Neural crest cell (in vitro differentiated cells): ENCODE measurements around the gene DYNC1H1. TPM values are rescaled to one million over a fixed set of nuclear protein-coding genes. Genes with fewer than 3 reads are reported as not detected.

Source experiments
- DNase-seq: peaks from one replicate; pipeline ENCODE4 v3.0.0; 2021; ENCODE audit warnings: low read depth, mixed read lengths, low spot score
- H3K27ac Mint-ChIP-seq: one replicate; pipeline ENCODE4 v1.8.0; 2021; ENCODE audit warnings: mild to moderate bottlenecking, mixed read lengths; ENCODE audit not compliant: unreplicated experiment
- H3K27me3 Mint-ChIP-seq: 2 replicates; pipeline ENCODE4 v1.8.0; 2021; ENCODE audit warnings: low read depth, mild to moderate bottlenecking, mixed read lengths
- H3K36me3 Mint-ChIP-seq: 2 replicates; pipeline ENCODE4 v1.8.0; 2021; ENCODE audit warnings: low read depth, mild to moderate bottlenecking, mixed read lengths
- H3K4me1 Mint-ChIP-seq: 2 replicates; pipeline ENCODE4 v1.8.0; 2021; ENCODE audit warnings: mixed read lengths
- H3K4me3 Mint-ChIP-seq: one replicate; pipeline ENCODE4 v1.8.0; 2021; ENCODE audit warnings: mild to moderate bottlenecking, mixed read lengths
- H3K9me3 Mint-ChIP-seq: 2 replicates; pipeline ENCODE4 v1.8.0; 2021; ENCODE audit warnings: mixed read lengths
- total RNA-seq: library from RNA; stranded (reverse); gene quantifications from 2 replicates; pipeline ENCODE4 v1.2.1, GENCODE V29; 2021
- TF ChIP-seq, protein P1 (sequence below): fragments of 200-600 bp; sonication (generic); conservative IDR thresholded peaks from 2 replicates; pipeline ENCODE4 v1.5.0; 2021; ENCODE audit warnings: antibody characterized with exemption, mild to moderate bottlenecking

Gene DYNC1H1
- total RNA-seq, 1 donor from 2014 or later = 528 TPM

DNA sequence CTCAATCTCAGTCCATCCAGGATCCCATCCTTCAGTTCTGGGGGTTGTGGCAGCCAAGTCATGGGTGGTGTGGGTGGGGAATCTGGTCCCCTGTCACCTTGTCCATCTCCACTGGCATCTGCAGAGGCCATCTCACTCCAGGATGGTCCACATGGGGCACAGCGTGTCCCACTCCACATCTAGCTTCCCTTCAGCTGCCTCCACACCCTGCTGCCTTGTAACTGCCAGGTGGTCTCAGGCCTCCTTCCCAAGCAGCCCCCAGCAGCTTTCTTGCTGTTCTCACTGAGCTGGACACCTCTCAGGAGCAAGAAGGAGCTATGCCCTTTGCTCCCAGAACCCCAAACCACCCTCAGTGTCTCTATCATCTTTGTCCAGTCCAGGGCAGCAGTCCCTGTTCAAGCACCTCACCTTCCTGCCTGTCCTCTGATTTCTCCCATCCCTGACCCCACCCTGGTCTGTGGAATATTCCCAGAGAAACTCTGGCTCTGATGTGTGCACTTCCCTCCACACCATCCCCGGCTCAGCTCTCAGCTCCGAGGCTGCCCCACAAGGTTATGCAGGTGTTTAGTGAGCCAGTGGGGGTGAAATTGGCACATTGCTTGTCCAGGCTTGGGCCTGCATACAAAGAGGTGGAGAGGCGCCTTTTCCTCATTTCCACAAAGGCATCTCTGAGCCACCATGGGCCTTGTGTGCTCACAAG is 13.7 kb upstream of the DYNC1H1 start:
- peak overlapping the region; percentile 74 for H3K4me3 Mint-ChIP-seq
- no peaks in the 10 kb centered on the region for H3K36me3 Mint-ChIP-seq
- no peak overlapping the region for H3K27ac Mint-ChIP-seq
- TF ChIP-seq, protein P1, sequence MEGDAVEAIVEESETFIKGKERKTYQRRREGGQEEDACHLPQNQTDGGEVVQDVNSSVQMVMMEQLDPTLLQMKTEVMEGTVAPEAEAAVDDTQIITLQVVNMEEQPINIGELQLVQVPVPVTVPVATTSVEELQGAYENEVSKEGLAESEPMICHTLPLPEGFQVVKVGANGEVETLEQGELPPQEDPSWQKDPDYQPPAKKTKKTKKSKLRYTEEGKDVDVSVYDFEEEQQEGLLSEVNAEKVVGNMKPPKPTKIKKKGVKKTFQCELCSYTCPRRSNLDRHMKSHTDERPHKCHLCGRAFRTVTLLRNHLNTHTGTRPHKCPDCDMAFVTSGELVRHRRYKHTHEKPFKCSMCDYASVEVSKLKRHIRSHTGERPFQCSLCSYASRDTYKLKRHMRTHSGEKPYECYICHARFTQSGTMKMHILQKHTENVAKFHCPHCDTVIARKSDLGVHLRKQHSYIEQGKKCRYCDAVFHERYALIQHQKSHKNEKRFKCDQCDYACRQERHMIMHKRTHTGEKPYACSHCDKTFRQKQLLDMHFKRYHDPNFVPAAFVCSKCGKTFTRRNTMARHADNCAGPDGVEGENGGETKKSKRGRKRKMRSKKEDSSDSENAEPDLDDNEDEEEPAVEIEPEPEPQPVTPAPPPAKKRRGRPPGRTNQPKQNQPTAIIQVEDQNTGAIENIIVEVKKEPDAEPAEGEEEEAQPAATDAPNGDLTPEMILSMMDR = no peak
- no peaks in the 10 kb centered on the region for H3K9me3 Mint-ChIP-seq
- peaks cover 17% of the 10 kb centered on the region for H3K27me3 Mint-ChIP-seq
- DNase-seq = no peak
- peaks cover 20% of the 10 kb centered on the region for H3K4me1 Mint-ChIP-seq

DNA sequence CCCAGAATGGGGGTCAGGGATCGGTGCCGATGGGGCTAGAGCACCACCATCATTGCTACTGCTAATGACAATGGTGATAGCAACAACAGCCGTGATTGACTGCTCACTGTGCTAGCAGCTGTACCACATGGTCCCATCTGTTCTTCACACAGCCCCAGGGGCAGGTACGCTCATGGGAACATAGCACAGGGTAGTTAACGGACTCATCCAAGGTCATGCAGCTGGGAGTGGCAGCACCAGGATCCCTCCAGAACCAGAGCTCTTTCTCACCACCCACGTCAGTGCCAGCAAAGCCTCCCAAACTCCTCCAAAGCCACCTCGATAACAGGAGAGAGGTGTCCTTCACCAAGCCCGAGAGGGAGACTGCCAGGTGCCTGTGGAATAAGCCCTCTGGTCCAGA is 11.2 kb upstream of the DYNC1H1 start:
- DNase-seq = no peak
- H3K27ac Mint-ChIP-seq = no peak overlapping the region
- H3K36me3 Mint-ChIP-seq = no peaks in the 10 kb centered on the region
- TF ChIP-seq, protein P1 = no peak
- H3K27me3 Mint-ChIP-seq = peaks cover 1% of the 10 kb centered on the region
- H3K9me3 Mint-ChIP-seq = no peaks in the 10 kb centered on the region
- H3K4me3 Mint-ChIP-seq = peak overlapping the region; percentile 54
- H3K4me1 Mint-ChIP-seq = peaks cover 12% of the 10 kb centered on the region

DNA sequence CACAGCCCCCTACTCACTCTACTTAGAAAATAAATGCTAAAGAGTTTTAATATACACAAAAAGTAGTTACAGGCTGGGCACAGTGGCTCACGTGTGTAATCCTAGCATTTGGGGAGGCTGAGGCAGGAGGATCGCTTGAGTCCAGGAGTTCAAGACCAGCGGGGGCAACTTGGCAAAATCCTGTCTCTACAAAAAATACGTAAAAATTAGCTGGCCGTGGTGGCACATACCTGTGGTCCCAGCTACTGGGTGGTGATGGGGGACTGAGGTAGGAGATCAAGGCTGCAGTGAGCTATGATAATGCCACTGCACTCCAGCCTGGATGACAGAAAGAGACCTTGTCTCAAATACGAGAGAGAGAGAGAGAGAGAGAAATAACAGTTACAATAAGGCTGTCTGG is 9.9 kb upstream of the DYNC1H1 start:
- TF ChIP-seq, protein P1 = no peak
- Mint-ChIP-seq H3K9me3 (no peaks in the 10 kb centered on the region), H3K27me3 (no peaks in the 10 kb centered on the region), H3K4me1 (no peaks in the 10 kb centered on the region), H3K36me3 (no peaks in the 10 kb centered on the region), H3K4me3 (no peak overlapping the region), H3K27ac (no peak overlapping the region)
- no peak for DNase-seq

DNA sequence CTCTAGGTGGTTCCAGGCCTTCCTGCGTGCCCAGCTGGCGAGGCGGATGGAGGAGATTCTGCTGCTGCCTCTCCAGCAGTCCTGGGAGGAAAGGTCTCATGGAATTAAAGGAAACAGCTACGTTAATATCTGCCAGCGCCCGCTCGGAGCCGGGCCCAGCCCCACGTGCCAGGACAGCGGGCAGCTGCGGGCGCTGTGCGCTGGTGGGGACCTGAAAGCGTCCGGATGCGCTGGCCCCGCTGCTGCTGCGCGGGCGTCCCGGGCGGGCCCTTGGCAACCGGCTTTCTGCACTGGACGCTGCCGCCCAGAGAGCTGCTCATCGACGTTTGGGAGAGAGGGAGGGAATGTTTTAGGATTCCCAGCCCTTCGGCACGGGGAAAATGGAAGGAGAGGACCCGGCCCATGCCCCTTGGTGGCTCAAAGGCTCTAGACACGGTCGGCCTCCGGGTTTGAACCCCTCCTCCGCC is 8.6 kb upstream of the DYNC1H1 start:
- no peaks in the 10 kb centered on the region for H3K9me3 Mint-ChIP-seq
- H3K4me1 Mint-ChIP-seq = peaks cover 7% of the 10 kb centered on the region
- H3K27me3 Mint-ChIP-seq = peaks cover 2% of the 10 kb centered on the region
- no peak overlapping the region for H3K4me3 Mint-ChIP-seq
- no peak for DNase-seq
- no peaks in the 10 kb centered on the region for H3K36me3 Mint-ChIP-seq
- TF ChIP-seq, protein P1 = no peak
- no peak overlapping the region for H3K27ac Mint-ChIP-seq

DNA sequence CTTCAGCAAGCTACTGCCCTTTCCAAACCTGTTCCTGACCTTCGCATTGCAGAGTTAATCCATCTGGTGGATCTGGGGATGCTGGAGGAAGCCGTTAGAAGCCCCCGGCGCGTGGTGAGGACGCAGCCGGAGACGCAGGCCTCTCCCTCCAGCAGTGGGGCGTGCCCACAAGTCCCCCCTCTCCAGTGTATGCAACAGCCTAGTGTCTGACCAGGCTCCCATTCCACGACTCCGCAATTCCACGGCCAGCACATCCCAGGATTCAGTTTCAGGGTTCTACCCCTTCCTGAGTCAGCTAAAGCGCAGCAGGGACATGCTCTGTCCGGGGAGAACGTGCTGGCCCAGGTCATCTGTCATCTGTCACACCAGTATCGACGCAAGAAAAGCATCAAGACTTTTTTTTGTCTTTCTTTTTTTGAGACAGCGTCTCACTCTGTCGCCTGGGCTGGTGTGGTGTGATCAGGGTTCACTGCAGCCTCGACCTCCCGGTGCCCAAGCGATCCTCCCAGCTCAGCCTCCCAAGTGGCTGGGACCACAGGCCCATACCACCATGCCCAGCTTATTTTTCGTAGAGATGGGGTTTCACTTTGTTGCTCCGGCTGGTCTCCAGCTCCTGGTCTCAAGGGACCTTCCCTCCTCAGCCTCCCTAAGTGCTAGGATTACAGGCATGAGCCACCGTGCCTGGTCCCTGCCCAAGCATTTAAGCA is 8.0 kb upstream of the DYNC1H1 start:
- H3K4me1 Mint-ChIP-seq = peaks cover 12% of the 10 kb centered on the region
- H3K9me3 Mint-ChIP-seq = no peaks in the 10 kb centered on the region
- TF ChIP-seq, protein P1 = no peak
- no peak overlapping the region for H3K27ac Mint-ChIP-seq
- H3K27me3 Mint-ChIP-seq = peaks cover 2% of the 10 kb centered on the region
- H3K36me3 Mint-ChIP-seq = no peaks in the 10 kb centered on the region
- no peak for DNase-seq
- H3K4me3 Mint-ChIP-seq = peak overlapping the region; percentile 15
